ENCODE results near the gene USP19. TPM values are rescaled to one million over a fixed set of nuclear protein-coding genes. Genes with fewer than 3 reads are reported as not detected.
A peak's percentile ranks its signal among the peaks of the same experiment; 100 is the strongest.

Gene USP19
- total and polyA plus RNA-seq, 10 donors = 14.1 to 108 (median 62.2) TPM

GRCh38 chr3:49135499-49135898, 14.9 kb upstream of the USP19 start:
- WGBS, 5 donors = 79 to 93% (median 82%) methylated on average over 4 of the region's 4 CpGs
- H3K4me3 ChIP-seq = no peak overlapping the region
- intact Hi-C loops (cut with DNase I; ENCODE audit: low total_unique reads) = no loop called here

GRCh38 chr3:49134471-49135265, 14.0 kb upstream of the USP19 start:
- peaks cover 0 to 14% (median 0%) of the 10 kb centered on the region in 6 donors for H3K36me3 ChIP-seq
- no peak overlapping the region for H3K4me3 ChIP-seq
- DNase-seq = no peak
- peaks cover 4 to 46% (median 23%) of the 10 kb centered on the region in 6 donors for H3K4me1 ChIP-seq
- intact Hi-C loops (cut with DNase I; ENCODE audit: low total_unique reads) = no loop called here
- 58 to 89% (median 67%) methylated on average over 2 to 3 of the region's 3 CpGs for WGBS, 5 donors
- TF ChIP-seq POLR2AphosphoS5 (IDR thresholded peaks at IDR 0.05) (no peak), CTCF (IDR thresholded peaks at IDR 0.05 in 8 of 11, conservative IDR thresholded peaks at IDR 0.05 in 3 of 11) (no peak), POLR2A (IDR thresholded peaks at IDR 0.05) (no peak)
- no peaks in the 10 kb centered on the region for H3K9me3 ChIP-seq
- peaks cover 0 to 29% (median 0%) of the 10 kb centered on the region in 7 donors for H3K27me3 ChIP-seq (replicated peaks in 1 of 7)
- H3K27ac ChIP-seq = peak overlapping the region in 3 of 8 donors; percentile 77 to 91 (median 88)

More at GRCh38 chr3:49135499-49135898, 14.9 kb upstream of the USP19 start:
- peaks cover 0 to 29% (median 0%) of the 10 kb centered on the region in 7 donors for H3K27me3 ChIP-seq (replicated peaks in 1 of 7)
- TF ChIP-seq POLR2A (IDR thresholded peaks at IDR 0.05) = no peak
- no peak for TF ChIP-seq POLR2AphosphoS5 (IDR thresholded peaks at IDR 0.05)
- no peak for TF ChIP-seq CTCF (IDR thresholded peaks at IDR 0.05 in 8 of 11, conservative IDR thresholded peaks at IDR 0.05 in 3 of 11)
- DNase-seq = no peak
- H3K36me3 ChIP-seq = peaks cover 0 to 6% (median 0%) of the 10 kb centered on the region in 6 donors
- peaks cover 0 to under 1% (median 0%) of the 10 kb centered on the region in 8 donors for H3K9me3 ChIP-seq
- no peak overlapping the region for H3K27ac ChIP-seq
- H3K4me1 ChIP-seq = peaks cover 3 to 40% (median 20%) of the 10 kb centered on the region in 6 donors

GRCh38 chr3:49133226-49133951, 12.8 kb upstream of the USP19 start:
- Histone ChIP-seq H3K4me1 (peaks cover 4 to 50% (median 23%) of the 10 kb centered on the region in 6 donors), H3K9me3 (no peaks in the 10 kb centered on the region), H3K27me3 (replicated peaks in 1 of 7) (peaks cover 0 to 28% (median 0%) of the 10 kb centered on the region in 7 donors), H3K27ac (peak overlapping the region; percentile 66 to 91 (median 78)), H3K36me3 (peaks cover 0 to 27% (median under 1%) of the 10 kb centered on the region in 6 donors), H3K4me3 (peak overlapping the region; percentile 38 to 75 (median 46))
- no peak for DNase-seq
- intact Hi-C loops (cut with DNase I; ENCODE audit: low total_unique reads) = no loop called here
- TF ChIP-seq CTCF (IDR thresholded peaks at IDR 0.05 in 8 of 11, conservative IDR thresholded peaks at IDR 0.05 in 3 of 11) (no peak), POLR2A (IDR thresholded peaks at IDR 0.05) (no peak), POLR2AphosphoS5 (IDR thresholded peaks at IDR 0.05) (peak; percentile 27 to 58 (median 35))
- 9 to 18% (median 13%) methylated on average over 22 to 30 of the region's 30 CpGs for WGBS, 5 donors
